K562 (cell line): ENCODE results near the gene PIAS3. TPM values are rescaled to one million over a fixed set of nuclear protein-coding genes. Genes with fewer than 3 reads are reported as not detected.
"Not testable (repeated sequence)": the region's sequence is repeated elsewhere in the genome, so short reads cannot be mapped to it uniquely, and the experiment has no call there.

ENCODE experiments used
- ATAC-seq: fragments of 200-7000 bp; cut with Tn5 transposase; 3 replicates; pipeline ENCODE4 v1.9.1; 2020; ENCODE audit warnings: moderate library complexity
- BruUV-seq: library from RNA; stranded (reverse); fragments of 400-500 nt; replicated peaks from 2 replicates; lab custom pipeline; 2021; lab: Mats Ljungman, UMichigan
- CTCF ChIA-PET: fragments of 300-600 bp; formaldehyde crosslinking; extraction: SDS; loops from one replicate; lab custom pipeline; 2021; ENCODE audit warnings: low intra/inter-chr PET ratio; lab: Yijun Ruan, JAX
- POLR2A ChIA-PET: fragments of 300-600, 350-650 bp; sonication (Branson Sonifier 250); formaldehyde crosslinking; extraction: SDS; loops from one replicate; lab custom pipeline; 2021; ENCODE audit warnings: antibody characterized with exemption, inconsistent platforms; lab: Yijun Ruan, JAX
- DNase-seq, 4 experiments: peaks; one replicate each; pipeline versions ENCODE4 v3.0.0 to v3.0.0-alpha.2; 2011 to 2018; ENCODE audit warnings: low spot score in 3 of 4, mixed read lengths in 3 of 4; ENCODE audit errors: extremely low read depth in 1 of 4
- FAIRE-seq: peaks from 2 replicates; lab custom pipeline; 2011; peaks lifted over from hg19 to GRCh38; lab: Jason Lieb, UNC
- H2AFZ ChIP-seq: 2 replicates; pipeline ENCODE4 v1.6.0; 2011; ENCODE audit warnings: low read depth, low read length, control low read depth, inconsistent platforms
- H3K27ac ChIP-seq: fragments of 200-600 bp; 3 replicates; pipeline ENCODE4 v1.8.0; 2011; ENCODE audit warnings: low read depth, mild to moderate bottlenecking, control low read depth, inconsistent platforms, low read length, moderate library complexity, mixed read lengths; ENCODE audit errors: extremely low read depth
- H3K27me3 ChIP-seq, 2 experiments: fragments of 300-600 bp in 1 of 2; 2 replicates in 1 of 2; 3 replicates in 1 of 2; pipeline versions ENCODE4 v1.6.0 to v1.8.0; 2011; ENCODE audit warnings: inconsistent platforms in 2 of 2, low read length in 2 of 2, mild to moderate bottlenecking in 1 of 2, mixed read lengths in 1 of 2, moderate library complexity in 1 of 2; ENCODE audit not compliant: control insufficient read depth in 2 of 2, insufficient read depth in 2 of 2
- H3K36me3 ChIP-seq: fragments of 300-600 bp; 3 replicates; pipeline ENCODE4 v1.8.0; 2011; ENCODE audit warnings: mild to moderate bottlenecking, low read length, inconsistent platforms; ENCODE audit not compliant: control insufficient read depth, insufficient read depth
- H3K4me1 ChIP-seq, 2 experiments: fragments of 200-600 bp in 1 of 2; replicated peaks in 1 of 2; 2 replicates in 1 of 2; 3 replicates in 1 of 2; pipeline versions ENCODE4 v1.5.1 to v1.8.0; 2011; ENCODE audit warnings: inconsistent platforms in 2 of 2, low read length in 2 of 2, mild to moderate bottlenecking in 1 of 2, mixed read lengths in 1 of 2, moderate library complexity in 1 of 2; ENCODE audit not compliant: control insufficient read depth in 2 of 2, insufficient read depth in 2 of 2
- H3K4me2 ChIP-seq: 2 replicates; pipeline ENCODE4 v1.6.1; 2011; ENCODE audit warnings: low read length, control low read depth, inconsistent platforms, mixed read lengths; ENCODE audit not compliant: insufficient read depth
- H3K4me3 ChIP-seq: fragments of 200-600 bp; sonication (generic), shearing (Covaris generic); 2 replicates; pipeline ENCODE4 v1.5.1; 2016; ENCODE audit warnings: control low read depth, inconsistent platforms
- H3K79me2 ChIP-seq: fragments of 200-600 bp; 3 replicates; pipeline ENCODE4 v1.8.0; 2011; ENCODE audit warnings: low read length, inconsistent platforms; ENCODE audit not compliant: control insufficient read depth, insufficient read depth
- H3K9ac ChIP-seq, 2 experiments: 2 replicates each; pipeline versions ENCODE4 v1.6.0 to v1.6.1; 2011; ENCODE audit warnings: low read depth in 2 of 2, low read length in 2 of 2, control low read depth in 1 of 2, inconsistent platforms in 1 of 2, mild to moderate bottlenecking in 1 of 2, mixed read lengths in 1 of 2; ENCODE audit not compliant: insufficient read depth in 1 of 2
- H3K9me1 ChIP-seq: one replicate; pipeline ENCODE4 v1.6.0; 2011; ENCODE audit warnings: inconsistent platforms, mild to moderate bottlenecking, low read length, moderate library complexity; ENCODE audit not compliant: control insufficient read depth, insufficient read depth
- H3K9me3 ChIP-seq: replicated peaks from 2 replicates; pipeline ENCODE4 v1.5.1; 2011; ENCODE audit warnings: low read depth, low read length, inconsistent platforms; ENCODE audit not compliant: control insufficient read depth, insufficient read depth
- H4K20me1 ChIP-seq: replicated peaks from 2 replicates; pipeline ENCODE4 v1.6.1; 2011; ENCODE audit warnings: low read length, inconsistent platforms, mixed read lengths; ENCODE audit not compliant: control insufficient read depth, insufficient read depth
- FOXA1 ChIP-seq: fragments of 450-650 bp; IDR thresholded peaks from 2 replicates; pipeline ENCODE4 v1.6.1; 2016; ENCODE audit warnings: mild to moderate bottlenecking, borderline replicate concordance
- ZNF121 ChIP-seq: sonication (generic); formaldehyde crosslinking; conservative IDR thresholded peaks from 2 replicates; pipeline ENCODE4 v1.8.0; 2022; ENCODE audit warnings: missing genetic modification reagents
- ZNF384 ChIP-seq: IDR thresholded peaks from 2 replicates; pipeline ENCODE4 v1.6.1; 2012; ENCODE audit warnings: low read depth, low read length, improper control_type of control experiment
- WGBS: fragments of 100-300 bp; shearing (Covaris generic); methylation state at CpG from one replicate; pipeline ENCODE4 v1.1.6; 2016; ENCODE audit warnings: low coverage, mixed read lengths; ENCODE audit not compliant: insufficient coverage; ENCODE audit errors: missing lambda C conversion rate; 5-methylcytosine and 5-hydroxymethylcytosine counted together
- in situ Hi-C: fragments of 300-500 bp; cut with MboI; formaldehyde crosslinking; loops from 4 replicates; pipeline ENCODE4 v1.15.0; 2018; ENCODE audit warnings: inconsistent platforms, mixed read lengths
- intact Hi-C: fragments of 100-400 bp; cut with micrococcal nuclease; formaldehyde crosslinking; loops from 2 replicates; pipeline ENCODE4 v1.14.2; 2022
- polyA plus RNA-seq, 8 experiments: library from polyadenylated mRNA; depleted of rRNA in 4 of 8; stranded (reverse) in 5 of 8; unstranded in 3 of 8; fragments of >200 nt; fragmentation: Nextera tagmentation in 2 of 8; fragmentation: Illumina TruSeq in 1 of 8; extraction: Ambion mirVana in 2 of 8; extraction: Trizol in 1 of 8; gene quantifications; 2 replicates each; pipeline versions ENCODE4 v1.2.1 to v1.2.3, GENCODE V29; 2011 to 2014; ENCODE audit warnings: inconsistent platforms in 1 of 8, missing spikeins in 1 of 8
- total RNA-seq, 7 experiments: library from RNA; depleted of rRNA in 6 of 7; stranded (reverse); fragments of >200 nt in 6 of 7; fragmentation: Illumina TruSeq in 2 of 7; extraction: Trizol in 2 of 7; gene quantifications; 2 replicates each; pipeline versions ENCODE4 v1.2.1 to v1.2.3, GENCODE V29; 2011 to 2021; ENCODE audit warnings: low replicate concordance in 1 of 7

PIAS3 gene
- total and polyA plus RNA-seq, 9 of the 15 experiments (the other 6 are each of a cell fraction or from before 2014, with no cell fraction given) = 1.1 to 25.6 (median 7.9) TPM

DNA sequence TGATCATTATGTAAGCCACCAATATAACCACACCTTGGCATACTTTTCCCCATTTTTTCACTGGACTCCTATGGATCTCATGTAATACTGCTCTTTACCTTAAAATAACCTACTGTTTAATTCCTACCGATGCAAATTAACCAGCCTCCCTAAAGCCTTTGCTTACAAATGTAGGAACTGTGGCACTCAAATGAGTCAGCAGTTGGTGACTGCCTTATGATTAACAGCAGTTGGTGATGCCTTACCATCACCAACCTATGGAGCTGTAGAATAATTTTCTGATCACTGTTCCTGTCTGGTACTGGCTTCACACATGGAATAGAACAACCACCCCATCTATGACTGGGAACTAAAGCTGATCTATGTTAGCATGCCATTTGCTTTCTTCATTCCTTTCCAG lies 21.2 kb downstream of the PIAS3 start:
- FAIRE-seq = peak; percentile 37
- Histone ChIP-seq H3K9ac (no peak overlapping the region), H3K27me3 (no peaks in the 10 kb centered on the region), H3K79me2 (no peaks in the 10 kb centered on the region), H3K9me3 (no peaks in the 10 kb centered on the region), H3K4me2 (no peak overlapping the region), H4K20me1 (no peaks in the 10 kb centered on the region), H3K9me1 (no peaks in the 10 kb centered on the region), H3K4me3 (no peak overlapping the region), H3K4me1 (no peaks in the 10 kb centered on the region), H2AFZ (no peak overlapping the region), H3K36me3 (peaks cover 96% of the 10 kb centered on the region), H3K27ac (no peak overlapping the region)
- no TSS peak for BruUV-seq
- no peak for DNase-seq
- no peak for TF ChIP-seq ZNF384
- TF ChIP-seq FOXA1 = no peak
- WGBS = 87% methylated on average over 1 of the region's 1 CpG
- ATAC-seq = no peak
- ChIA-PET POLR2A (interaction anchor here (1.6 to 2.4 kb wide), 2 partner anchors 12 to 21 kb away, joined by 8 to 12 read pairs; partner anchors contain the start of gene PIAS3), CTCF (no interaction called here)
- in situ Hi-C loops (no loop called here), intact Hi-C loops (no loop called here)

DNA sequence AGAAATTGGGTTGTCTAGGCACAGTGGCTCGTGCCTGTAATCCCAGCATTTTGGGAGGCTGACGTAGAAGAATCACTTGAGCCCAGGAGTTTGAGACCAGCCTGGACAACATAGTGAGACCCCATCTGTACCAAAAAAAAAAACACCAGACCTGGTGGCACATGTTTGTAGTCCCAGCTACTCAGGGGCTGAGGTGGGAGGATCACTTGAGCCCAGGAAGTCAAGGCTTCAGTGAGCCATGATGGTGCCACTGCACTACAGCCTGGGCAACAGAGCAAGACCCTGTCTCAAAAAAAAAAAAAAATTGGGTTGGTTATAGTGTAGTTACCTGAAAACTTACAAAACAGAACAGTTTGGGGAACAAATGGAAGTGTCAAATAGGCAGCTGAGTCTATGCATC lies 28.1 kb downstream of the PIAS3 start:
- BruUV-seq, H4K20me1 ChIP-seq, FAIRE-seq, ATAC-seq, H3K4me2 ChIP-seq, intact Hi-C loops, CTCF ChIA-PET, H2AFZ ChIP-seq, DNase-seq, H3K27me3 ChIP-seq, H3K9me1 ChIP-seq, H3K4me3 ChIP-seq, in situ Hi-C loops, H3K9ac ChIP-seq, H3K79me2 ChIP-seq, H3K27ac ChIP-seq, H3K9me3 ChIP-seq: not testable (repeated sequence)
- POLR2A ChIA-PET = interaction anchor here (1.2 to 1.6 kb wide), 2 partner anchors 10 to 15 kb away, joined by 3 to 5 read pairs; partner anchors contain the start of gene NUDT17
- peak; percentile 98 for TF ChIP-seq ZNF121 (CRISPR knock-in tag)
- WGBS = 100% methylated on average over 2 of the region's 2 CpGs
- peaks cover 0 to 14% of the 10 kb centered on the region in 2 experiments; a peak in 3 of 5 replicates for H3K4me1 ChIP-seq
- H3K36me3 ChIP-seq = peaks cover 95% of the 10 kb centered on the region
